Fibroblast of peridontal ligament (primary cell): ENCODE results near the gene CLEC16A.
A peak's percentile ranks its signal among the peaks of the same experiment; 100 is the strongest.
"Not testable (repeated sequence)": the region's sequence is repeated elsewhere in the genome, so short reads cannot be mapped to it uniquely, and the experiment has no call there.

Source experiments
- DNase-seq: peaks from one replicate; pipeline ENCODE4 v3.0.0-alpha.2; 2010; ENCODE audit errors: extremely low read depth

Gene CLEC16A

GRCh38 chr16:11099672-11100205 lies 155.4 kb downstream of the CLEC16A start:
- DNase-seq: no peak

GRCh38 chr16:11100239-11100750 lies 155.9 kb downstream of the CLEC16A start:
- peak; percentile 94 for DNase-seq

DNA sequence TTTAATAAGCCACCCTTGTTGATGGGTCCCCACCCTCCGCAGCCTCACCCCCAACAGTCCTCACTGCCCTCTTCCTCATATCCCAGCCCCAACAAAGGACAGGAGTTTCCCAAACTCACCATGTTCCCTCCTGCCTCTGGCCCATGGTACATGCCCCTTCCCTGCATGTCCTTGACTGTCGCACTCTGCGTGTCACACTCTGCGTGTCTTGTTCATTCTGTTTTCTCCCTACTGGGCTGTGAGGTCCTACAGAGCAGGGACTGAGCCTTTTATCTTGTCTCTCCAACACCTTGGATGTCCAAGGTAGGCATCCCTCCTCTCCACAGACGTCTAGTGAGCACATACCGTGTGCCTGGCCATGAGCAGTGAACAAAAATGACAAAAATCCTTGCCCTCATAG lies 156.9 kb downstream of the CLEC16A start:
- no peak for DNase-seq

DNA sequence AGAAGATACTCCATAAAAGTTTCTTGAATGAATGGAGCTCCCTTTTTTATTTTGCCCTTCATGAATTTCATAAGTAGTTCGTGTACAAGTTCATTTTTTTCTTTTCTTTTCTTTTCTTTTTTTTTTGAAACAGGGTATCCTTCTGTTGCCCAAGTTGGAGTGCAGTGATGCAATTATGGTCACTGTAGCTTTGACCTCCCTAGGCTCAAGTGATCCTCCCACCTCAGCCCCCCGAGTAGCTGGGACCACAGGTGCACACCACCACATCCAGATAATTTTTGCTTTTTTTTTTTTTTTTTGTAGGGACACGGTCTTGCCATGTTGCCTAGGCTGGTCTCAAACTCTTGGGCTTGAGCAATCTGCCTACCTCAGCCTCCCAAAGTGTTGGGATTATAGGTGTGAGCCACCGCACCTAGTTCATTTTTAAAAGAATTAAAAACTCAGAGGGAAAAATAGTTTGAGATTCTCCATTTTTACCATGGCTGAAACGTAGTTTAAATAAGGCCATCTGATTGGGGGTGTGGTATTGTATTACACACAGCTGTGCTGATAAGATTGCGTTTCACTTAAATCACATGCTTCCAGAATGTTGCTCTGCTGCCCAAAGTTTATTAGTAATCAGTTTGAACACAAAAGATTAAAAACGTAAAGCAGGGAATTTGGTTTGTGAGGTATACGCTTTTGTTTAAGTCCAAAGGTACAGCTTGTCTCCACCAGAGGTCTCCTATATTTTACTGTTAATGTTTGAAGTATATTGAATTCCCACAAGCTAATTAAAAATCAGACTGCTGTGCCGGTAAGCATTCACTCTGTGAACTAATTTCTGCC lies 157.5 kb downstream of the CLEC16A start:
- peak; percentile 38 for DNase-seq

DNA sequence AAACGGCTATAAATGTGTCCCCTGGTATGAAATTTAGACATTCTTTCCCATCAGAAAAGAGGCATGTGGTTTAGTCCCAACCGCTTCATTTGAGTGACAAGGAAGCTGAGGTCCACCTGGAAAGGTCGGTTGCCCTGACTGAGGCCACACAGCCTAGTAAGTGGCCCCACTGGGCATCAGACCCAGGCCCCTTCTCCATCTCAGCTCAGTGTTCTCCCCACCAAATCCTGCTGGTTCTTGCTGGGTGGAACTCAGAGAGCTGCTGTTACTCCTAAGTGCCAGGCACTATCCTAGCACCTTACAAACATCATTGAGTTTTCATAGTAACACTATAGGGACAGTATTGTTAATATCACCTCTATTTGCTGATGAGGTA lies 158.1 kb downstream of the CLEC16A start:
- DNase-seq: no peak

DNA sequence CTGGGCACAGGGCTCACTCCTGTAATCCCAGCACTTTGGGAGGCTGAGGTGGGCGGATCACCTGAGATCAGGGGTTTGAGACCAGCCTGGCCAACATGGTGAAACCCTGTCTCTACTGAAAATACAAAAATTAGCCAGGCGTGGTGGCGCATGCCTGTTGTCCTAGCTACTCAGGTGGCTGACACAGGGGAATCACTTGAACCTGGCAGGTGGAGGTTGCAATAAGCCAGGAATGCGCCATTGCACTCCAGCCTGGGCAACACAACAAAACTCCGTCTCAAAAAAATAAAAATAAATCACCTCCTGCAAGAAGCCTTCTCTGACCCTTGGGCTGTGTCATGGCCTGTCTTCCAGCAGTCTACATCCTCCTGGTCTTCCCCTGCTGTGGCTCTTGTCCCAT lies 158.9 kb downstream of the CLEC16A start:
- DNase-seq: not testable (repeated sequence)

GRCh38 chr16:11104168-11105037 lies 160.0 kb downstream of the CLEC16A start:
- DNase-seq: no peak

GRCh38 chr16:11105038-11105903 lies 160.9 kb downstream of the CLEC16A start:
- DNase-seq: peak; percentile 96

- no peak for DNase-seq
Measured at GRCh38 chr16:11106726-11107125, 162.4 kb downstream of the CLEC16A start.

GRCh38 chr16:11107780-11108465 lies 163.6 kb downstream of the CLEC16A start:
- DNase-seq: no peak

DNA sequence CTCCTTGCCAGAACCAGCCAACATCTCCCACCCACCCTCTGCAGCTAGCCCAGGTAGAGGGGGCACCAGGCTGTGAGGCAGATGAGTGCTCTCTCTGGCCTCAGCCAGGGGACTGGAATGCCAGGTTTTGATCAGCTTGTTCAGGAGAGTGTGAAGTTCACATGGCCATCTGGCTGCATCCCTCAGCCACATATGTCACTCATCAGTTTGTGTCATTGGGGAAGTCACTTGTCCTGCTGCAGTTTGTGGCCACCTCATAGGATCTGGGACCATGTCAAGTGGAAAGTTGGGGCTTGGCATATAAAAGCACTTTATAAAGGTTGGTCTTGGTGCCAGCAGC lies 164.1 kb downstream of the CLEC16A start:
- DNase-seq: no peak

GRCh38 chr16:11109566-11109965 lies 165.2 kb downstream of the CLEC16A start:
- DNase-seq: no peak

GRCh38 chr16:11111150-11111549 lies 166.8 kb downstream of the CLEC16A start:
- peak; percentile 48 for DNase-seq

DNA sequence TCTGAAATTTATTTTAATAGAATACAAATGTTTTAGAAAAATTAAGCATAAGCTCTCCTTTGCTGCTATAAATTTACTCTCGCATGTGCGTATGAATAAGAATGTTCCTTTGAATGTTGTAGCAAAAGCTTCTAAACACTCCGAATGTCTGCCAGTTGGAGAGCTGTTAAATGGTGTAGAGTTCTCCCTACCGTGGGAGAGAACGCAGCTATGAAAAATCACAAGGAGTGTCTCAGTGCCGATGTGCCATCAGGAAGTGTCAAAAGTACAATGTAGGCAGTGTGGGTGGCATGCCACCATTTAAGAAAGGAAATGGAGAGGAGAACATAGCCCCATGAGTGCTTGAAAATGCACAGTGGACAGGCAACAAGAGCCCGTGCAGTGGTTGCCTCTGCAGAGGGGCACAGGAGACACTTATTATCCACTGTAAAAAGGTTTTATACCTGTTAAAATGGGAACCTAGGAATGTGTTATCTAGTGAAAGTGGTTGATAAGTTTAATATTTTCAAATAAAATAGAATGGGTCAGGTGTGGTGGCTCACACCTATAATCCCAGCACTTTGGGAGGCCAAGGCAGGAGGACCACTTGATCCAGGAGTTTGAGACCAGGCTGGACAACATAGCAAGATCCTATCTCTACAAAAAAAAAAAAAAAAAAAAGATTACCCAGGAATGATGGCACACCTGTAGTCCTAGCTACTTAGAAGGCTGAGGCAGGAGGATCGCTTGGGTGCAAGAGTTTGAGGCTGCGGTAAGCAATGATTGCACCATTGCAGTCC lies 167.7 kb downstream of the CLEC16A start:
- DNase-seq: no peak

- no peak for DNase-seq
Measured at GRCh38 chr16:11112723-11113348, 168.5 kb downstream of the CLEC16A start.

DNA sequence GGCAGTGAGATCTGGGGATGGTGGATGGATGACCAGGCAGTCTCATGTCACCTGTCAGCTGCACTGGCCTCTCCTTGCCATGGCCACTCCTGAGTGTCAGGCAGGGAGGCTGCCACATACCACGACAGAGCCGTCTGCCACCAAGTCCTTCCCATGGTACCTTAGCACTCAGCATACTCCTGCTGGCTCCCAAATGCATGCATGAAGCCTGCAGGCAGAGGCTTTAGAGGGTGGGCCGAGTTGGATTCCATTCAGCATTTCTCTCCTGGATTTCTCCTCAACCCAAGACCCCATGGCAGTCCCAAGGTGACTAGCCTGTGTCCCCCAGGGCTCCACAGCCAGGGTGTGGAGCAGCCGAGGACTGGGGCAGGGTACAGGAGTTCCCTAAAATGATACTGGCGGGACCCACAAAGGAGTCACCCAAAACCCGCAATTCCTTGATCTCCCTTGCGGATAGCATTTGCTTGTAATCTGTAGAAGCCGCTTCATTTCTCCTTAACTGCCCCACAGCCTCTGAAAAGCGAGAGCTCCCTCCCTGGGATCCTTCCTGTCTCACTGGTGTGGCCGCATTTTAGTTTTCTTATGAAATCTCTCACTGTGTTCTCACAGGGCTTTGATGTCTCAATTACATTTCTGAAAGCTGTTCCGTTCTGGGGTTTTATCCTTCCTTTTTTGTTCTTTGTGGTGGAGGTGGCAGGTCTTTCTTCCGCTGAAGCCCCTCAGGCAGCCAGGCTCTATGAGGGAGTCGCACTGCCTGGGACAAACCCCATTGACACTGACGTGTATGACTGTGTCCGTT lies 170.2 kb downstream of the CLEC16A start:
- no peak for DNase-seq

GRCh38 chr16:11117576-11118211 lies 173.3 kb downstream of the CLEC16A start:
- no peak for DNase-seq

- DNase-seq: peak; percentile 55
Measured at GRCh38 chr16:11118479-11118878, 174.1 kb downstream of the CLEC16A start.
